ENCODE data around the gene NUP205. TPM values are rescaled to one million over a fixed set of nuclear protein-coding genes. Genes with fewer than 3 reads are reported as not detected.

The NUP205 gene
- total and polyA plus RNA-seq, 2 of the 13 experiments (the other 11 are each of a cell fraction or from before 2014, with no cell fraction given): 46.2 to 87.2 TPM

DNA sequence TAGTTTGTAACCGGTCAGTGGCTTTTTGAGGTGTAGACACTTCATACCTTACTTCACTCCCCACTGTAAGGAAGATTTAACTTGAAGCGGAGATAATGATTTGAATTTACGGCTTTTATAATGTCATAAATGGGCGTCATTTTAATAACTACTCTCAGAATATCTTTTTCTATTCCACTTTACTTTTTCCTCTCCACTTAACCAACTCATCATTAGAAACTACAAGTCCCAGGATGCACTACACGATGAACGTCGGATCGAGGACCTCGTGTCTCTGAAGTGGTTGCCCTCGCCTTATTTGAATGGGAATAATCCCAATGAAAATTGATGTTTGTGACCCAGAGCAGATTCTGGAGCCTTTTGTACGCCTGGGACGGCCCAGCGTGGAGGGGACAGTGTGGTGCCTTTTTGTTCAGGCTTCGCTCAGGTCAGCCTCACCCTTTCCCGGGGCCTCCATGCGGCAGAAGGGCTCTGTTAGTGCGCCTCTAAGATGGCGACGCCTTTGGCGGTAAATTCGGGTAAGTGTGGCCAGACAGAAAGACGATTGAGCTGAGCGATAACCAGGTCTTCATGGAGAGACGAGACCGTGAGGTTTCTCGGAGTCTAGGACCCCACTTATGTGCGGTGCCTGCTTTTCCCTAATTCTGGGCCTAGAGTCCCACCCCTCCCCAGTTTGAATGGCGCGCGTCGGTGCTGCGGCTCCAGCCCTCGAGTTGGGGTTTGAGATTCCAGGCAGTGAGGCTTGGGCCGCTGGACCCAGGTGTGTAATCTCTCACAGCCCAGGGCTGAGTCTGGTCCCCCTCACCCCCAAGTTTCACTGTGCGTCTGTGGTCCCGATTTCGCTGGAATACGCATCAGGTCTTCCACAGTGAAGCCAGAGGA is at the start of gene NUP205 (continued):
- TF ChIP-seq, protein P1, sequence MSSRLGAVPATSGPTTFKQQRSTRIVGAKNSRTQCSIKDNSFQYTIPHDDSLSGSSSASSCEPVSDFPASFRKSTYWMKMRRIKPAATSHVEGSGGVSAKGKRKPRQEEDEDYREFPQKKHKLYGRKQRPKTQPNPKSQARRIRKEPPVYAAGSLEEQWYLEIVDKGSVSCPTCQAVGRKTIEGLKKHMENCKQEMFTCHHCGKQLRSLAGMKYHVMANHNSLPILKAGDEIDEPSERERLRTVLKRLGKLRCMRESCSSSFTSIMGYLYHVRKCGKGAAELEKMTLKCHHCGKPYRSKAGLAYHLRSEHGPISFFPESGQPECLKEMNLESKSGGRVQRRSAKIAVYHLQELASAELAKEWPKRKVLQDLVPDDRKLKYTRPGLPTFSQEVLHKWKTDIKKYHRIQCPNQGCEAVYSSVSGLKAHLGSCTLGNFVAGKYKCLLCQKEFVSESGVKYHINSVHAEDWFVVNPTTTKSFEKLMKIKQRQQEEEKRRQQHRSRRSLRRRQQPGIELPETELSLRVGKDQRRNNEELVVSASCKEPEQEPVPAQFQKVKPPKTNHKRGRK (CRISPR knock-in tag; IDR thresholded peaks at IDR 0.05): no peak
- TF ChIP-seq XRCC5 (optimal IDR thresholded peaks at IDR 0.05; ENCODE audit: low read length): no peak
- TF ChIP-seq, protein P2, sequence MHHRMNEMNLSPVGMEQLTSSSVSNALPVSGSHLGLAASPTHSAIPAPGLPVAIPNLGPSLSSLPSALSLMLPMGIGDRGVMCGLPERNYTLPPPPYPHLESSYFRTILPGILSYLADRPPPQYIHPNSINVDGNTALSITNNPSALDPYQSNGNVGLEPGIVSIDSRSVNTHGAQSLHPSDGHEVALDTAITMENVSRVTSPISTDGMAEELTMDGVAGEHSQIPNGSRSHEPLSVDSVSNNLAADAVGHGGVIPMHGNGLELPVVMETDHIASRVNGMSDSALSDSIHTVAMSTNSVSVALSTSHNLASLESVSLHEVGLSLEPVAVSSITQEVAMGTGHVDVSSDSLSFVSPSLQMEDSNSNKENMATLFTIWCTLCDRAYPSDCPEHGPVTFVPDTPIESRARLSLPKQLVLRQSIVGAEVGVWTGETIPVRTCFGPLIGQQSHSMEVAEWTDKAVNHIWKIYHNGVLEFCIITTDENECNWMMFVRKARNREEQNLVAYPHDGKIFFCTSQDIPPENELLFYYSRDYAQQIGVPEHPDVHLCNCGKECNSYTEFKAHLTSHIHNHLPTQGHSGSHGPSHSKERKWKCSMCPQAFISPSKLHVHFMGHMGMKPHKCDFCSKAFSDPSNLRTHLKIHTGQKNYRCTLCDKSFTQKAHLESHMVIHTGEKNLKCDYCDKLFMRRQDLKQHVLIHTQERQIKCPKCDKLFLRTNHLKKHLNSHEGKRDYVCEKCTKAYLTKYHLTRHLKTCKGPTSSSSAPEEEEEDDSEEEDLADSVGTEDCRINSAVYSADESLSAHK (CRISPR knock-in tag; IDR thresholded peaks at IDR 0.05; ENCODE audit: borderline replicate concordance): no peak; the same call in 1 of the 2 replicates
- TF ChIP-seq NFYC (CRISPR knock-in tag; IDR thresholded peaks at IDR 0.05): no peak
- no peak for TF ChIP-seq TCF7L2 (IDR thresholded peaks at IDR 0.05; ENCODE audit: low read depth, low read length)
- no peak for TF ChIP-seq ZBTB42 (CRISPR knock-in tag; IDR thresholded peaks at IDR 0.05)
- TF ChIP-seq ZNF282 (IDR thresholded peaks at IDR 0.05; ENCODE audit: partially characterized antibody): no peak
- TF ChIP-seq, protein P3, sequence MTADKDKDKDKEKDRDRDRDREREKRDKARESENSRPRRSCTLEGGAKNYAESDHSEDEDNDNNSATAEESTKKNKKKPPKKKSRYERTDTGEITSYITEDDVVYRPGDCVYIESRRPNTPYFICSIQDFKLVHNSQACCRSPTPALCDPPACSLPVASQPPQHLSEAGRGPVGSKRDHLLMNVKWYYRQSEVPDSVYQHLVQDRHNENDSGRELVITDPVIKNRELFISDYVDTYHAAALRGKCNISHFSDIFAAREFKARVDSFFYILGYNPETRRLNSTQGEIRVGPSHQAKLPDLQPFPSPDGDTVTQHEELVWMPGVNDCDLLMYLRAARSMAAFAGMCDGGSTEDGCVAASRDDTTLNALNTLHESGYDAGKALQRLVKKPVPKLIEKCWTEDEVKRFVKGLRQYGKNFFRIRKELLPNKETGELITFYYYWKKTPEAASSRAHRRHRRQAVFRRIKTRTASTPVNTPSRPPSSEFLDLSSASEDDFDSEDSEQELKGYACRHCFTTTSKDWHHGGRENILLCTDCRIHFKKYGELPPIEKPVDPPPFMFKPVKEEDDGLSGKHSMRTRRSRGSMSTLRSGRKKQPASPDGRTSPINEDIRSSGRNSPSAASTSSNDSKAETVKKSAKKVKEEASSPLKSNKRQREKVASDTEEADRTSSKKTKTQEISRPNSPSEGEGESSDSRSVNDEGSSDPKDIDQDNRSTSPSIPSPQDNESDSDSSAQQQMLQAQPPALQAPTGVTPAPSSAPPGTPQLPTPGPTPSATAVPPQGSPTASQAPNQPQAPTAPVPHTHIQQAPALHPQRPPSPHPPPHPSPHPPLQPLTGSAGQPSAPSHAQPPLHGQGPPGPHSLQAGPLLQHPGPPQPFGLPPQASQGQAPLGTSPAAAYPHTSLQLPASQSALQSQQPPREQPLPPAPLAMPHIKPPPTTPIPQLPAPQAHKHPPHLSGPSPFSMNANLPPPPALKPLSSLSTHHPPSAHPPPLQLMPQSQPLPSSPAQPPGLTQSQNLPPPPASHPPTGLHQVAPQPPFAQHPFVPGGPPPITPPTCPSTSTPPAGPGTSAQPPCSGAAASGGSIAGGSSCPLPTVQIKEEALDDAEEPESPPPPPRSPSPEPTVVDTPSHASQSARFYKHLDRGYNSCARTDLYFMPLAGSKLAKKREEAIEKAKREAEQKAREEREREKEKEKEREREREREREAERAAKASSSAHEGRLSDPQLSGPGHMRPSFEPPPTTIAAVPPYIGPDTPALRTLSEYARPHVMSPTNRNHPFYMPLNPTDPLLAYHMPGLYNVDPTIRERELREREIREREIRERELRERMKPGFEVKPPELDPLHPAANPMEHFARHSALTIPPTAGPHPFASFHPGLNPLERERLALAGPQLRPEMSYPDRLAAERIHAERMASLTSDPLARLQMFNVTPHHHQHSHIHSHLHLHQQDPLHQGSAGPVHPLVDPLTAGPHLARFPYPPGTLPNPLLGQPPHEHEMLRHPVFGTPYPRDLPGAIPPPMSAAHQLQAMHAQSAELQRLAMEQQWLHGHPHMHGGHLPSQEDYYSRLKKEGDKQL (CRISPR knock-in tag; IDR thresholded peaks at IDR 0.05; ENCODE audit: low read depth): no peak
- TF ChIP-seq HDAC6 (IDR thresholded peaks at IDR 0.05; ENCODE audit: low read depth, low read length): peak; percentile 73; the same call in 1 of the 2 replicates
- peak; percentile 29; the same call in 1 of the 2 replicates for TF ChIP-seq TSC22D2 (CRISPR knock-in tag; IDR thresholded peaks at IDR 0.05; ENCODE audit: borderline replicate concordance)
- TF ChIP-seq, protein P4, sequence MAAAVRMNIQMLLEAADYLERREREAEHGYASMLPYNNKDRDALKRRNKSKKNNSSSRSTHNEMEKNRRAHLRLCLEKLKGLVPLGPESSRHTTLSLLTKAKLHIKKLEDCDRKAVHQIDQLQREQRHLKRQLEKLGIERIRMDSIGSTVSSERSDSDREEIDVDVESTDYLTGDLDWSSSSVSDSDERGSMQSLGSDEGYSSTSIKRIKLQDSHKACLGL (CRISPR knock-in tag; IDR thresholded peaks at IDR 0.05): peak; percentile 75; the same call in 1 of the 2 replicates
- 0 out of 2 replicates have a peak, but pooled peaks have one; percentile 37 for TF ChIP-seq ZMYM3 (CRISPR knock-in tag; IDR thresholded peaks at IDR 0.05)
- TF ChIP-seq, protein P5, sequence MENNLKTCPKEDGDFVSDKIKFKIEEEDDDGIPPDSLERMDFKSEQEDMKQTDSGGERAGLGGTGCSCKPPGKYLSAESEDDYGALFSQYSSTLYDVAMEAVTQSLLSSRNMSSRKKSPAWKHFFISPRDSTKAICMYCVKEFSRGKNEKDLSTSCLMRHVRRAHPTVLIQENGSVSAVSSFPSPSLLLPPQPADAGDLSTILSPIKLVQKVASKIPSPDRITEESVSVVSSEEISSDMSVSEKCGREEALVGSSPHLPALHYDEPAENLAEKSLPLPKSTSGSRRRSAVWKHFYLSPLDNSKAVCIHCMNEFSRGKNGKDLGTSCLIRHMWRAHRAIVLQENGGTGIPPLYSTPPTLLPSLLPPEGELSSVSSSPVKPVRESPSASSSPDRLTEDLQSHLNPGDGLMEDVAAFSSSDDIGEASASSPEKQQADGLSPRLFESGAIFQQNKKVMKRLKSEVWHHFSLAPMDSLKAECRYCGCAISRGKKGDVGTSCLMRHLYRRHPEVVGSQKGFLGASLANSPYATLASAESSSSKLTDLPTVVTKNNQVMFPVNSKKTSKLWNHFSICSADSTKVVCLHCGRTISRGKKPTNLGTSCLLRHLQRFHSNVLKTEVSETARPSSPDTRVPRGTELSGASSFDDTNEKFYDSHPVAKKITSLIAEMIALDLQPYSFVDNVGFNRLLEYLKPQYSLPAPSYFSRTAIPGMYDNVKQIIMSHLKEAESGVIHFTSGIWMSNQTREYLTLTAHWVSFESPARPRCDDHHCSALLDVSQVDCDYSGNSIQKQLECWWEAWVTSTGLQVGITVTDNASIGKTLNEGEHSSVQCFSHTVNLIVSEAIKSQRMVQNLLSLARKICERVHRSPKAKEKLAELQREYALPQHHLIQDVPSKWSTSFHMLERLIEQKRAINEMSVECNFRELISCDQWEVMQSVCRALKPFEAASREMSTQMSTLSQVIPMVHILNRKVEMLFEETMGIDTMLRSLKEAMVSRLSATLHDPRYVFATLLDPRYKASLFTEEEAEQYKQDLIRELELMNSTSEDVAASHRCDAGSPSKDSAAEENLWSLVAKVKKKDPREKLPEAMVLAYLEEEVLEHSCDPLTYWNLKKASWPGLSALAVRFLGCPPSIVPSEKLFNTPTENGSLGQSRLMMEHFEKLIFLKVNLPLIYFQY (CRISPR knock-in tag; IDR thresholded peaks at IDR 0.05; ENCODE audit: borderline replicate concordance): no peak
- no peak for TF ChIP-seq ZNF207 (IDR thresholded peaks at IDR 0.05; ENCODE audit: borderline replicate concordance)

Data from HepG2 (cell line).